NOMO-1 treated with DMSO at 0.1 percent for 48 hours (cell line): ENCODE results near the gene LRRC3.

Experiments used
- DNase-seq: peaks from one replicate; lab custom pipeline; 2025; ENCODE audit not compliant: unreplicated experiment; lab: John Stamatoyannopoulos, UW

LRRC3 gene

GRCh38 chr21:44456214-44456914, 1.1 kb downstream of the LRRC3 start:
- DNase-seq, result no peak

GRCh38 chr21:44456915-44457736, 1.8 kb downstream of the LRRC3 start:
- DNase-seq, result no peak

GRCh38 chr21:44458971-44459711, 3.8 kb downstream of the LRRC3 start:
- DNase-seq, result no peak

GRCh38 chr21:44459712-44460440, 4.6 kb downstream of the LRRC3 start:
- DNase-seq, result no peak

GRCh38 chr21:44460441-44460755, 5.1 kb downstream of the LRRC3 start:
- DNase-seq, result no peak

GRCh38 chr21:44461005-44461404, 5.7 kb downstream of the LRRC3 start:
- no peak for DNase-seq

- no peak for DNase-seq
Observed at GRCh38 chr21:44461464-44462001, 6.2 kb downstream of the LRRC3 start.

- DNase-seq, result no peak
Observed at GRCh38 chr21:44462086-44462833, 7.0 kb downstream of the LRRC3 start.

- no peak for DNase-seq
Observed at GRCh38 chr21:44462834-44463200, 7.5 kb downstream of the LRRC3 start.

GRCh38 chr21:44463724-44464123, 8.4 kb downstream of the LRRC3 start:
- no peak for DNase-seq

GRCh38 chr21:44464351-44464750, 9.0 kb downstream of the LRRC3 start:
- DNase-seq, result no peak

- DNase-seq, result no peak
Observed at GRCh38 chr21:44466351-44466954, 11.1 kb downstream of the LRRC3 start.

- DNase-seq, result no peak
Observed at GRCh38 chr21:44466996-44467858, 11.9 kb downstream of the LRRC3 start.

GRCh38 chr21:44467859-44468195, 12.5 kb downstream of the LRRC3 start:
- no peak for DNase-seq

- no peak for DNase-seq
Observed at GRCh38 chr21:44471341-44471740, 16.0 kb downstream of the LRRC3 start.

- no peak for DNase-seq
Observed at GRCh38 chr21:44471996-44472395, 16.7 kb downstream of the LRRC3 start.

GRCh38 chr21:44473915-44474555, 18.7 kb downstream of the LRRC3 start:
- DNase-seq, result no peak

GRCh38 chr21:44475266-44475845, 20.0 kb downstream of the LRRC3 start:
- DNase-seq, result no peak
